IMR-90 (cell line): ENCODE results near the gene IL36B. TPM values are rescaled to one million over a fixed set of nuclear protein-coding genes. Genes with fewer than 3 reads are reported as not detected.

Source experiments
- ATAC-seq: fragments of 200-7000 bp; cut with Tn5 transposase; 2 replicates; pipeline ENCODE4 v1.9.1; 2020; ENCODE audit warnings: low read depth, mild to moderate bottlenecking, moderate library complexity
- BruUV-seq: library from RNA; stranded (reverse); fragments of 400-500 nt; replicated peaks from 2 replicates; lab custom pipeline; 2021; lab: Mats Ljungman, UMichigan
- CTCF ChIA-PET: fragments of 300-600 bp; formaldehyde crosslinking; extraction: SDS; loops from one replicate; lab custom pipeline; 2021; ENCODE audit warnings: antibody characterized with exemption; lab: Yijun Ruan, JAX
- POLR2A ChIA-PET: fragments of 300-600 bp; sonication (Branson Sonifier 250); formaldehyde crosslinking; loops from one replicate; lab custom pipeline; 2022; ENCODE audit warnings: antibody characterized with exemption; ENCODE audit not compliant: unreplicated experiment; lab: Charles Lee
- DNase-seq: peaks from one replicate; pipeline ENCODE4 v3.0.0; 2013
- H2AFZ ChIP-seq: replicated peaks from 2 replicates; pipeline ENCODE3; 2013; ENCODE audit warnings: low read length, mild to moderate bottlenecking; ENCODE audit not compliant: poor library complexity
- H2AK5ac ChIP-seq: 2 replicates; pipeline ENCODE4 v1.6.1; 2013; ENCODE audit warnings: low read depth, low read length, inconsistent platforms
- H2AK9ac ChIP-seq: replicated peaks from 2 replicates; pipeline ENCODE3; 2013; ENCODE audit warnings: mild to moderate bottlenecking, low read depth, low read length, moderate library complexity; ENCODE audit not compliant: poor library complexity
- H2BK120ac ChIP-seq: 2 replicates; pipeline ENCODE4 v1.6.1; 2013; ENCODE audit warnings: low read depth, low read length, inconsistent platforms
- H2BK15ac ChIP-seq: 3 replicates; pipeline ENCODE4 v1.6.1; 2013; ENCODE audit warnings: low read depth, low read length, inconsistent platforms
- H2BK20ac ChIP-seq: 2 replicates; pipeline ENCODE4 v1.6.1; 2013; ENCODE audit warnings: low read depth, mild to moderate bottlenecking, inconsistent platforms, low read length, moderate library complexity
- H2BK5ac ChIP-seq: 2 replicates; pipeline ENCODE4 v1.6.1; 2013; ENCODE audit warnings: mild to moderate bottlenecking, low read depth, low read length, inconsistent platforms; ENCODE audit not compliant: poor library complexity, severe bottlenecking
- H3K14ac ChIP-seq: replicated peaks from 2 replicates; pipeline ENCODE4 v1.6.1; 2013; ENCODE audit warnings: low read depth, low read length, inconsistent platforms
- H3K18ac ChIP-seq: 2 replicates; pipeline ENCODE4 v1.6.1; 2013; ENCODE audit warnings: low read depth, low read length, control low read depth
- H3K23ac ChIP-seq: 2 replicates; pipeline ENCODE4 v1.6.1; 2013; ENCODE audit warnings: low read depth, low read length, inconsistent platforms
- H3K27ac ChIP-seq: 2 replicates; pipeline ENCODE4 v1.5.1; 2013; ENCODE audit warnings: mild to moderate bottlenecking, control low read depth, low read length; ENCODE audit not compliant: insufficient read depth
- H3K27me3 ChIP-seq: 2 replicates; pipeline ENCODE4 v1.6.1; 2013; ENCODE audit warnings: low read length; ENCODE audit not compliant: control insufficient read depth, insufficient read depth
- H3K36me3 ChIP-seq: 2 replicates; pipeline ENCODE4 v1.6.1; 2013; ENCODE audit warnings: low read length, mixed read lengths; ENCODE audit not compliant: control insufficient read depth, insufficient read depth
- H3K4ac ChIP-seq: 2 replicates; pipeline ENCODE4 v1.6.1; 2013; ENCODE audit warnings: low read depth, low read length, inconsistent platforms
- H3K4me1 ChIP-seq: 2 replicates; pipeline ENCODE4 v1.6.1; 2013; ENCODE audit warnings: low read length, mixed read lengths; ENCODE audit not compliant: control insufficient read depth, insufficient read depth
- H3K4me2 ChIP-seq: 2 replicates; pipeline ENCODE4 v1.6.1; 2013; ENCODE audit warnings: low read depth, mild to moderate bottlenecking, control low read depth, low read length, moderate library complexity
- H3K4me3 ChIP-seq: 2 replicates; pipeline ENCODE4 v1.5.1; 2013; ENCODE audit warnings: low read depth, mild to moderate bottlenecking, control low read depth, low read length, moderate library complexity; ENCODE audit not compliant: insufficient read depth
- H3K56ac ChIP-seq: 2 replicates; pipeline ENCODE4 v1.6.1; 2013; ENCODE audit warnings: low read length, inconsistent platforms; ENCODE audit not compliant: insufficient read depth; ENCODE audit errors: extremely low read depth
- H3K79me1 ChIP-seq, 2 experiments: 2 replicates each; pipeline ENCODE4 v1.6.1; 2013; ENCODE audit warnings: low read length in 2 of 2, inconsistent platforms in 1 of 2, low read depth in 1 of 2
- H3K9ac ChIP-seq: 2 replicates; pipeline ENCODE4 v1.6.1; 2013; ENCODE audit warnings: low read depth, low read length, control low read depth
- H3K9me1 ChIP-seq: 2 replicates; pipeline ENCODE4 v1.6.1; 2013; ENCODE audit warnings: low read length, inconsistent platforms; ENCODE audit not compliant: insufficient read depth
- H3K9me3 ChIP-seq: 2 replicates; pipeline ENCODE4 v1.6.1; 2013; ENCODE audit warnings: low read length; ENCODE audit not compliant: control insufficient read depth, insufficient read depth
- H4K20me1 ChIP-seq: 2 replicates; pipeline ENCODE4 v1.6.1; 2013; ENCODE audit warnings: low read length, inconsistent platforms; ENCODE audit not compliant: insufficient read depth
- H4K5ac ChIP-seq: 2 replicates; pipeline ENCODE4 v1.6.1; 2013; ENCODE audit warnings: mild to moderate bottlenecking, low read depth, low read length, control low read depth
- H4K8ac ChIP-seq, 2 experiments: 2 replicates each; pipeline ENCODE4 v1.6.1; 2013; ENCODE audit warnings: low read depth in 2 of 2, low read length in 2 of 2, control low read depth in 1 of 2, inconsistent platforms in 1 of 2
- H4K91ac ChIP-seq: 2 replicates; pipeline ENCODE4 v1.6.1; 2013; ENCODE audit warnings: low read depth, low read length, inconsistent platforms; ENCODE audit not compliant: insufficient read depth
- CEBPB ChIP-seq: IDR thresholded peaks from 2 replicates; pipeline ENCODE4 v1.6.1; 2012; ENCODE audit warnings: low read depth, low read length, improper control_type of control experiment
- CHD1 ChIP-seq: IDR thresholded peaks from 2 replicates; pipeline ENCODE4 v1.6.1; 2012; ENCODE audit warnings: low read depth, low read length, improper control_type of control experiment
- CTCF ChIP-seq: conservative IDR thresholded peaks from 2 replicates; pipeline ENCODE4 v1.5.1; 2012; ENCODE audit warnings: mild to moderate bottlenecking, low read depth, low read length, improper control_type of control experiment
- MAZ ChIP-seq: IDR thresholded peaks from 2 replicates; pipeline ENCODE4 v1.6.1; 2012; ENCODE audit warnings: low read depth, mild to moderate bottlenecking, low read length, improper control_type of control experiment, moderate library complexity, borderline replicate concordance
- MXI1 ChIP-seq: IDR thresholded peaks from 2 replicates; pipeline ENCODE4 v1.6.1; 2012; ENCODE audit warnings: low read depth, mild to moderate bottlenecking, low read length, moderate library complexity, borderline replicate concordance
- RAD21 ChIP-seq: IDR thresholded peaks from 2 replicates; pipeline ENCODE4 v1.6.1; 2012; ENCODE audit warnings: low read length, improper control_type of control experiment
- RCOR1 ChIP-seq: IDR thresholded peaks from 2 replicates; pipeline ENCODE4 v1.6.1; 2012; ENCODE audit warnings: mild to moderate bottlenecking, low read length, improper control_type of control experiment; ENCODE audit not compliant: insufficient replicate concordance
- SMC3 ChIP-seq: fragments of 150-350 bp; IDR thresholded peaks from 2 replicates; pipeline ENCODE4 v1.6.1; 2016; ENCODE audit warnings: low read depth, mild to moderate bottlenecking, antibody characterized with exemption, low read length, moderate library complexity
- WGBS, 2 experiments: methylation state at CpG; one replicate each; pipeline versions ENCODE4 v1.1.5 to v1.1.7; 2013; ENCODE audit warnings: missing lambda C conversion rate in 2 of 2; ENCODE audit not compliant: insufficient read length in 1 of 2; ENCODE audit errors: extremely low coverage in 2 of 2; 5-methylcytosine and 5-hydroxymethylcytosine counted together
- dilution Hi-C: fragments of 300-500 bp; cut with HindIII; formaldehyde crosslinking; loops from one replicate; pipeline ENCODE4 v1.14.3; 2018; ENCODE audit warnings: low sequenced_read_pairs; ENCODE audit not compliant: unreplicated experiment
- in situ Hi-C: fragments of 300-500 bp; cut with MboI; formaldehyde crosslinking; loops from 3 replicates; pipeline ENCODE4 v1.14.3; 2019; ENCODE audit warnings: low sequenced_read_pairs, inconsistent platforms, mixed read lengths
- intact Hi-C: fragments of 100-400 bp; cut with micrococcal nuclease; formaldehyde crosslinking; loops from 2 replicates; pipeline ENCODE4 v1.10.0; 2022
- polyA plus RNA-seq, 3 experiments: library from polyadenylated mRNA; depleted of rRNA; stranded (reverse); fragments of >200 nt; gene quantifications; 2 replicates each; pipeline ENCODE4 v1.2.3, GENCODE V29; 2012; ENCODE audit warnings: low replicate concordance in 1 of 3
- total RNA-seq: library from RNA; depleted of rRNA; stranded (reverse); fragments of >200 nt; gene quantifications from 2 replicates; pipeline ENCODE4 v1.2.3, GENCODE V29; 2012

Gene IL36B
- total and polyA plus RNA-seq, 2 of the 4 experiments (the other 2 are of a cell fraction) = not detected

DNA sequence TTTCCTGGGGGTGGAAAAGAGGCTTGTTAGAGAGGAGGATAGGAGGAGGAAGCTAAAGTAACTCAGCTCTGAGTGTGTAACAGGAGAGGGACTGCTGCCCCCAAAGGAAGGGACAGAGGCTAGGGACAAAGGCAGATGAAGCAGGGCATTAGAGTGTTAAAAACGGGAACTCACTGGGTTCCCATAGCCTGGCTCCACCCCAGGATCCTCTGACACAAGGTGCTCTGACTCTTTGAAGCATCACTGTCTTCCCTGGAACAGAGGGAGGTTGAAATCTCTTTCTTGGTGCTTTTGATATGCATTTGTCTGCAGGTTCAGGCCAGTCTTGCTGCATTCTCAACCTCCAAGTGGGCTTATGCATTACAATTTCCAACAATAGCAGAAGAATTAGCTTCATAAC is 24.6 kb downstream of the IL36B start:
- dilution Hi-C loops = no loop called here

More for the DNA sequence above, 24.6 kb downstream of the IL36B start:
- Histone ChIP-seq H3K4me3 (no peak overlapping the region), H4K20me1 (no peaks in the 10 kb centered on the region), H2BK5ac (no peak overlapping the region), H4K5ac (no peak overlapping the region), H3K4ac (no peak overlapping the region), H2BK120ac (no peak overlapping the region), H3K14ac (no peak overlapping the region), H3K4me2 (no peak overlapping the region), H4K91ac (no peak overlapping the region), H4K8ac (no peak overlapping the region), H2AK9ac (no peak overlapping the region), H2AK5ac (no peak overlapping the region), H2BK15ac (no peak overlapping the region), H3K27ac (no peak overlapping the region), H3K4me1 (no peaks in the 10 kb centered on the region), H3K23ac (no peak overlapping the region), H3K27me3 (peaks cover 3% of the 10 kb centered on the region), H3K79me1 (no peaks in the 10 kb centered on the region), H3K56ac (no peak overlapping the region), H3K9me1 (no peaks in the 10 kb centered on the region), H3K36me3 (no peaks in the 10 kb centered on the region), H2AFZ (no peak overlapping the region), H2BK20ac (no peak overlapping the region), H3K9ac (no peak overlapping the region), H3K9me3 (no peaks in the 10 kb centered on the region), H3K18ac (no peak overlapping the region)
- no CpG with 5 or more reads among the region's 1 CpG for WGBS, 2 experiments
- ATAC-seq (no peak), DNase-seq (no peak)
- in situ Hi-C loops = no loop called here
- intact Hi-C loops = no loop called here
- CTCF ChIA-PET = no interaction called here
- no peak for TF ChIP-seq SMC3
- TF ChIP-seq MAZ = no peak
- TF ChIP-seq CTCF = no peak
- no peak for TF ChIP-seq RCOR1
- no peak for TF ChIP-seq CEBPB
- TF ChIP-seq CHD1 = no peak
- TF ChIP-seq RAD21 = no peak
- no peak for TF ChIP-seq MXI1
- POLR2A ChIA-PET = no interaction called here
- no TSS peak for BruUV-seq
